Liver (tissue), 3 donors: ENCODE results near the gene MTHFD1.

Source experiments
- ATF3 ChIP-seq: IDR thresholded peaks from 2 replicates; pipeline ENCODE4 v1.6.1; 2016; ENCODE audit warnings: antibody characterized with exemption
- CTCF ChIP-seq: fragments of 150-350 bp; IDR thresholded peaks from 2 replicates; pipeline ENCODE4 v1.5.1; 2017; ENCODE audit warnings: improper control_type of control experiment, low read depth, low read length; ENCODE audit not compliant: missing input control
- EGR1 ChIP-seq, 2 donors: IDR thresholded peaks; 2 replicates each; pipeline ENCODE4 v1.6.1; 2016 to 2018; ENCODE audit warnings: antibody characterized with exemption in 2 of 2, low read depth in 2 of 2
- FOXA1 ChIP-seq: IDR thresholded peaks from 2 replicates; pipeline ENCODE4 v1.6.1; 2016; ENCODE audit warnings: antibody characterized with exemption
- HNF4G ChIP-seq: IDR thresholded peaks from 2 replicates; pipeline ENCODE4 v1.6.1; 2016; ENCODE audit warnings: antibody characterized with exemption
- JUND ChIP-seq, 2 donors: IDR thresholded peaks; 2 replicates each; pipeline ENCODE4 v1.6.1; 2016; ENCODE audit warnings: antibody characterized with exemption in 2 of 2
- NR2F2 ChIP-seq: IDR thresholded peaks from 2 replicates; pipeline ENCODE4 v1.6.1; 2016; ENCODE audit warnings: antibody characterized with exemption
- RAD21 ChIP-seq, 2 donors: IDR thresholded peaks; 2 replicates each; pipeline ENCODE4 v1.6.1; 2016; ENCODE audit warnings: antibody characterized with exemption in 2 of 2, mild to moderate bottlenecking in 2 of 2
- REST ChIP-seq: IDR thresholded peaks from 2 replicates; pipeline ENCODE4 v1.6.1; 2016; ENCODE audit warnings: antibody characterized with exemption, mild to moderate bottlenecking
- RXRA ChIP-seq, 2 donors: IDR thresholded peaks; 2 replicates each; pipeline ENCODE4 v1.6.1; 2017 to 2018; ENCODE audit warnings: antibody characterized with exemption in 2 of 2, mild to moderate bottlenecking in 1 of 2
- SP1 ChIP-seq: IDR thresholded peaks from 2 replicates; pipeline ENCODE4 v1.6.1; 2018; ENCODE audit warnings: antibody characterized with exemption, mild to moderate bottlenecking
- YY1 ChIP-seq: IDR thresholded peaks from 2 replicates; pipeline ENCODE4 v1.6.1; 2016; ENCODE audit warnings: antibody characterized with exemption, mild to moderate bottlenecking
- TF ChIP-seq, protein P1 (sequence below): IDR thresholded peaks from 2 replicates; pipeline ENCODE4 v1.6.1; 2016; ENCODE audit warnings: antibody characterized with exemption
- TF ChIP-seq, protein P2 (sequence below): IDR thresholded peaks from 2 replicates; pipeline ENCODE4 v1.6.1; 2016; ENCODE audit warnings: antibody characterized with exemption
- donor health status: healthy.
- donor health status: healthy.

GRCh38 chr14:64387232-64387781 lies 846 bp upstream of the MTHFD1 start:
- no peak for TF ChIP-seq CTCF
- no peak for TF ChIP-seq YY1
- no peak for TF ChIP-seq NR2F2
- TF ChIP-seq RAD21 (IDR thresholded peaks at IDR 0.05): no peak
- TF ChIP-seq JUND (IDR thresholded peaks at IDR 0.05): no peak
- no peak for TF ChIP-seq FOXA1
- TF ChIP-seq, protein P1, sequence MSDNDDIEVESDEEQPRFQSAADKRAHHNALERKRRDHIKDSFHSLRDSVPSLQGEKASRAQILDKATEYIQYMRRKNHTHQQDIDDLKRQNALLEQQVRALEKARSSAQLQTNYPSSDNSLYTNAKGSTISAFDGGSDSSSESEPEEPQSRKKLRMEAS: no peak
- TF ChIP-seq EGR1 (IDR thresholded peaks at IDR 0.05; ENCODE audit: low read depth in 2 of 2): no peak
- TF ChIP-seq ATF3: no peak
- no peak for TF ChIP-seq SP1
- TF ChIP-seq REST: no peak
- TF ChIP-seq, protein P2, sequence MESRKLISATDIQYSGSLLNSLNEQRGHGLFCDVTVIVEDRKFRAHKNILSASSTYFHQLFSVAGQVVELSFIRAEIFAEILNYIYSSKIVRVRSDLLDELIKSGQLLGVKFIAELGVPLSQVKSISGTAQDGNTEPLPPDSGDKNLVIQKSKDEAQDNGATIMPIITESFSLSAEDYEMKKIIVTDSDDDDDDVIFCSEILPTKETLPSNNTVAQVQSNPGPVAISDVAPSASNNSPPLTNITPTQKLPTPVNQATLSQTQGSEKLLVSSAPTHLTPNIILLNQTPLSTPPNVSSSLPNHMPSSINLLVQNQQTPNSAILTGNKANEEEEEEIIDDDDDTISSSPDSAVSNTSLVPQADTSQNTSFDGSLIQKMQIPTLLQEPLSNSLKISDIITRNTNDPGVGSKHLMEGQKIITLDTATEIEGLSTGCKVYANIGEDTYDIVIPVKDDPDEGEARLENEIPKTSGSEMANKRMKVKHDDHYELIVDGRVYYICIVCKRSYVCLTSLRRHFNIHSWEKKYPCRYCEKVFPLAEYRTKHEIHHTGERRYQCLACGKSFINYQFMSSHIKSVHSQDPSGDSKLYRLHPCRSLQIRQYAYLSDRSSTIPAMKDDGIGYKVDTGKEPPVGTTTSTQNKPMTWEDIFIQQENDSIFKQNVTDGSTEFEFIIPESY: no peak
- TF ChIP-seq RXRA (IDR thresholded peaks at IDR 0.05): no peak
- TF ChIP-seq HNF4G: no peak
